PC-3 (cell line): ENCODE data around the gene ADAMTS4. TPM values are rescaled to one million over a fixed set of nuclear protein-coding genes. Genes with fewer than 3 reads are reported as not detected.

Experiments
- ATAC-seq: fragments of 200-7000 bp; cut with Tn5 transposase; 2 replicates; pipeline ENCODE4 v1.9.1; 2020; ENCODE audit warnings: mild to moderate bottlenecking, moderate library complexity
- BruUV-seq: library from RNA; stranded (reverse); fragments of 400-500 nt; replicated peaks from 2 replicates; lab custom pipeline; 2021; lab: Mats Ljungman, UMichigan
- CTCF ChIA-PET: fragments of 300-600 bp; sonication (Branson Sonifier 250); formaldehyde crosslinking; loops from one replicate; lab custom pipeline; 2022; ENCODE audit warnings: antibody characterized with exemption; lab: Charles Lee
- POLR2A ChIA-PET: fragments of 300-600 bp; sonication (Branson Sonifier 250); formaldehyde crosslinking; loops from one replicate; lab custom pipeline; 2022; ENCODE audit warnings: antibody characterized with exemption; ENCODE audit not compliant: unreplicated experiment; lab: Charles Lee
- DNase-seq: peaks from one replicate; pipeline ENCODE4 v3.0.0-alpha.2; 2015
- H2AFZ ChIP-seq: fragments of 300-600 bp; sonication (generic); 2 replicates; pipeline ENCODE4 v1.6.0; 2016; ENCODE audit warnings: antibody characterized with exemption, low read length
- H3F3A ChIP-seq: fragments of 300-600 bp; sonication (generic); one replicate; pipeline ENCODE4 v1.6.0; 2017; ENCODE audit warnings: antibody characterized with exemption, low read length, control low read depth, mild to moderate bottlenecking; ENCODE audit not compliant: unreplicated experiment
- H3K27ac ChIP-seq: fragments of 300-600 bp; sonication (generic); 2 replicates; pipeline ENCODE4 v1.5.1; 2016; ENCODE audit warnings: mild to moderate bottlenecking, low read length
- H3K27me3 ChIP-seq: fragments of 300-600 bp; sonication (generic); 2 replicates; pipeline ENCODE4 v1.6.1; 2016; ENCODE audit warnings: low read length, mixed read lengths
- H3K36me3 ChIP-seq: fragments of 300-600 bp; sonication (generic); 2 replicates; pipeline ENCODE4 v1.6.1; 2016; ENCODE audit warnings: low read depth, mixed run types, low read length, mixed read lengths
- H3K4me1 ChIP-seq: fragments of 300-600 bp; sonication (generic); 2 replicates; pipeline ENCODE4 v1.5.1; 2016; ENCODE audit warnings: low read length; ENCODE audit not compliant: insufficient read depth
- H3K4me2 ChIP-seq: fragments of 300-600 bp; sonication (generic); 2 replicates; pipeline ENCODE4 v1.6.0; 2016; ENCODE audit warnings: low read length
- H3K4me3 ChIP-seq: fragments of 300-600 bp; sonication (generic); 2 replicates; pipeline ENCODE4 v1.5.1; 2016; ENCODE audit warnings: mild to moderate bottlenecking, low read length, mixed read lengths
- H3K79me2 ChIP-seq: fragments of 300-600 bp; sonication (generic); 2 replicates; pipeline ENCODE4 v1.6.1; 2017; ENCODE audit warnings: low read length, mixed read lengths
- H3K9ac ChIP-seq: fragments of 300-600 bp; sonication (generic); 2 replicates; pipeline ENCODE4 v1.6.0; 2016; ENCODE audit warnings: mild to moderate bottlenecking, low read length
- H3K9me2 ChIP-seq: fragments of 300-600 bp; sonication (generic); replicated peaks from 2 replicates; pipeline ENCODE4 v1.6.1; 2016; ENCODE audit warnings: mixed run types, low read length, mixed read lengths
- H3K9me3 ChIP-seq: fragments of 300-600 bp; sonication (generic); 2 replicates; pipeline ENCODE4 v1.6.1; 2016; ENCODE audit warnings: low read length, mixed read lengths
- H4K20me1 ChIP-seq: fragments of 300-600 bp; sonication (generic); 2 replicates; pipeline ENCODE4 v1.6.1; 2016; ENCODE audit warnings: low read length, mixed read lengths
- EZH2 ChIP-seq: fragments of 300-600 bp; sonication (generic); IDR thresholded peaks from one replicate; pipeline ENCODE4 v1.6.1; 2017; ENCODE audit warnings: antibody characterized with exemption, mild to moderate bottlenecking, low read length; ENCODE audit not compliant: unreplicated experiment
- EZH2phosphoT487 ChIP-seq: fragments of 300-600 bp; sonication (generic); IDR thresholded peaks from 2 replicates; pipeline ENCODE4 v1.6.1; 2018; ENCODE audit warnings: mild to moderate bottlenecking, antibody characterized with exemption, low read length, borderline replicate concordance
- intact Hi-C: fragments of 100-400 bp; cut with micrococcal nuclease; formaldehyde crosslinking; loops from 2 replicates; pipeline ENCODE4 v1.9.0; 2023
- total RNA-seq: library from RNA; depleted of rRNA; stranded (reverse); fragments of >200 nt; gene quantifications from 2 replicates; pipeline ENCODE4 v1.2.3, GENCODE V29; 2014
- TF ChIP-seq, protein P1 (sequence below): fragments of 300-600 bp; sonication (generic); conservative IDR thresholded peaks from 2 replicates; pipeline ENCODE4 v1.5.1; 2017; ENCODE audit warnings: antibody characterized with exemption, low read depth, mild to moderate bottlenecking, low read length

Gene ADAMTS4
- total RNA-seq, 1 experiment from 2014 or later: not detected

- Histone ChIP-seq H3K4me2 (no peak overlapping the region), H4K20me1 (no peaks in the 10 kb centered on the region), H3K27me3 (no peaks in the 10 kb centered on the region), H2AFZ (no peak overlapping the region), H3K79me2 (peaks cover 16% of the 10 kb centered on the region), H3K9me2 (no peaks in the 10 kb centered on the region), H3K4me1 (peaks cover 26% of the 10 kb centered on the region), H3F3A (no peaks in the 10 kb centered on the region), H3K9ac (no peak overlapping the region), H3K36me3 (peaks cover 9% of the 10 kb centered on the region; the same call in 1 of the 2 replicates), H3K27ac (no peak overlapping the region), H3K9me3 (no peaks in the 10 kb centered on the region), H3K4me3 (no peak overlapping the region)
- CTCF ChIA-PET: no interaction called here
- no peak for TF ChIP-seq EZH2
- TF ChIP-seq EZH2phosphoT487: no peak
- TF ChIP-seq, protein P1, sequence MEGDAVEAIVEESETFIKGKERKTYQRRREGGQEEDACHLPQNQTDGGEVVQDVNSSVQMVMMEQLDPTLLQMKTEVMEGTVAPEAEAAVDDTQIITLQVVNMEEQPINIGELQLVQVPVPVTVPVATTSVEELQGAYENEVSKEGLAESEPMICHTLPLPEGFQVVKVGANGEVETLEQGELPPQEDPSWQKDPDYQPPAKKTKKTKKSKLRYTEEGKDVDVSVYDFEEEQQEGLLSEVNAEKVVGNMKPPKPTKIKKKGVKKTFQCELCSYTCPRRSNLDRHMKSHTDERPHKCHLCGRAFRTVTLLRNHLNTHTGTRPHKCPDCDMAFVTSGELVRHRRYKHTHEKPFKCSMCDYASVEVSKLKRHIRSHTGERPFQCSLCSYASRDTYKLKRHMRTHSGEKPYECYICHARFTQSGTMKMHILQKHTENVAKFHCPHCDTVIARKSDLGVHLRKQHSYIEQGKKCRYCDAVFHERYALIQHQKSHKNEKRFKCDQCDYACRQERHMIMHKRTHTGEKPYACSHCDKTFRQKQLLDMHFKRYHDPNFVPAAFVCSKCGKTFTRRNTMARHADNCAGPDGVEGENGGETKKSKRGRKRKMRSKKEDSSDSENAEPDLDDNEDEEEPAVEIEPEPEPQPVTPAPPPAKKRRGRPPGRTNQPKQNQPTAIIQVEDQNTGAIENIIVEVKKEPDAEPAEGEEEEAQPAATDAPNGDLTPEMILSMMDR: no peak
- ATAC-seq (no peak), DNase-seq (no peak)
- intact Hi-C loops: no loop called here
- BruUV-seq: no TSS peak
- POLR2A ChIA-PET: no interaction called here
Observed at GRCh38 chr1:161223805-161224694, 25.2 kb upstream of the ADAMTS4 start.

- Histone ChIP-seq H3K27me3 (no peaks in the 10 kb centered on the region), H3K9ac (no peak overlapping the region), H3K27ac (no peak overlapping the region), H3K79me2 (peaks cover 12% of the 10 kb centered on the region), H3K9me2 (no peaks in the 10 kb centered on the region), H3K36me3 (no peaks in the 10 kb centered on the region), H2AFZ (no peak overlapping the region), H3K9me3 (no peaks in the 10 kb centered on the region), H4K20me1 (no peaks in the 10 kb centered on the region), H3K4me3 (no peak overlapping the region), H3K4me1 (peaks cover 18% of the 10 kb centered on the region), H3F3A (no peaks in the 10 kb centered on the region), H3K4me2 (no peak overlapping the region)
- POLR2A ChIA-PET: no interaction called here
- no TSS peak for BruUV-seq
- TF ChIP-seq EZH2: no peak
- TF ChIP-seq, protein P1: no peak
- TF ChIP-seq EZH2phosphoT487: no peak
- intact Hi-C loops: no loop called here
- DNase-seq: no peak
- no peak for ATAC-seq
- CTCF ChIA-PET: no interaction called here
Observed at GRCh38 chr1:161222175-161223019, 23.5 kb upstream of the ADAMTS4 start.
